ENCODE measurements around the gene LHX5. TPM values are rescaled to one million over a fixed set of nuclear protein-coding genes. Genes with fewer than 3 reads are reported as not detected.

The LHX5 gene
- total and polyA plus RNA-seq, 4 donors, result not detected

DNA sequence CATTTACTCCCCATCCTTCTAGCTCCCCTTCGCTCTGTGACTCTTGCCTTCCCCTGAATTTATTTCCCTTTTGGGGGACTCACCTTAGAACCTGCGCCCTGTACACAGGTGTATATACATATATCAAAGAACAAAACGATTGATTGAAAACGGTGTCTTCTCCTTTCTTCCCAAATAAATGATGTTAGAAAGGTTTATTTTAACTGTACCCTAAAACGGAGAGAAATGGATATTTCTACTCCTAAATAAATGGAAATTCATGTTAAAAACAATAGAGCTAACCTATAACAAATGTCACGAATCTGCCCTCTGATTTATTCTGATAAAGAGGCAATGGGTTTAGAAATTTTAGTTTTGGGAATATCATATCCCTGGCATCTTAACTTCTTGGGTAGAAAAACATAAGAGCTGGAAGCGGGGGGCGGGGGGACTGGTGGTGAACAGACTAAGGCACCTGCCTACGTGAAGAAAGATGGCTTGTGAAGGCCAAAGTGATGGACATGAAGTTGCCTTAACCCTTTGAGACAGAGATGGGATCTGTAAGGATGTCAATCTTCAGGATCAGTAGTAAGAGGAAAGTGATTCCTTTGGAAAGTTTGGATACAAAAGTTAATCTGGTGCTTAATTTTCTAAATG lies 8.8 kb upstream of the LHX5 start:
- Histone ChIP-seq H3K9ac (ENCODE audit: low read depth in 1 of 2, low read length in 2 of 2) (no peak overlapping the region), H3K9me3 (ENCODE audit: control insufficient read depth in 4 of 4, low read length in 3 of 4) (peaks cover 0 to 2% (median 0%) of the 10 kb centered on the region in 4 donors), H3K4me1 (ENCODE audit: control insufficient read depth in 4 of 4, insufficient read depth in 4 of 4, low read length in 3 of 4) (no peaks in the 10 kb centered on the region), H3K27me3 (ENCODE audit: control insufficient read depth in 4 of 4, insufficient read depth in 4 of 4, low read length in 3 of 4) (peaks cover 8 to 26% (median 12%) of the 10 kb centered on the region in 4 donors), H3K4me3 (ENCODE audit: low read depth in 1 of 3, low read length in 3 of 3) (no peak overlapping the region), H3K27ac (ENCODE audit: low read depth in 1 of 2, low read length in 2 of 2) (no peak overlapping the region), H3K36me3 (ENCODE audit: control insufficient read depth in 4 of 4, insufficient read depth in 3 of 4, low read depth in 1 of 4, low read length in 3 of 4) (no peaks in the 10 kb centered on the region)
- TF ChIP-seq, protein P1, sequence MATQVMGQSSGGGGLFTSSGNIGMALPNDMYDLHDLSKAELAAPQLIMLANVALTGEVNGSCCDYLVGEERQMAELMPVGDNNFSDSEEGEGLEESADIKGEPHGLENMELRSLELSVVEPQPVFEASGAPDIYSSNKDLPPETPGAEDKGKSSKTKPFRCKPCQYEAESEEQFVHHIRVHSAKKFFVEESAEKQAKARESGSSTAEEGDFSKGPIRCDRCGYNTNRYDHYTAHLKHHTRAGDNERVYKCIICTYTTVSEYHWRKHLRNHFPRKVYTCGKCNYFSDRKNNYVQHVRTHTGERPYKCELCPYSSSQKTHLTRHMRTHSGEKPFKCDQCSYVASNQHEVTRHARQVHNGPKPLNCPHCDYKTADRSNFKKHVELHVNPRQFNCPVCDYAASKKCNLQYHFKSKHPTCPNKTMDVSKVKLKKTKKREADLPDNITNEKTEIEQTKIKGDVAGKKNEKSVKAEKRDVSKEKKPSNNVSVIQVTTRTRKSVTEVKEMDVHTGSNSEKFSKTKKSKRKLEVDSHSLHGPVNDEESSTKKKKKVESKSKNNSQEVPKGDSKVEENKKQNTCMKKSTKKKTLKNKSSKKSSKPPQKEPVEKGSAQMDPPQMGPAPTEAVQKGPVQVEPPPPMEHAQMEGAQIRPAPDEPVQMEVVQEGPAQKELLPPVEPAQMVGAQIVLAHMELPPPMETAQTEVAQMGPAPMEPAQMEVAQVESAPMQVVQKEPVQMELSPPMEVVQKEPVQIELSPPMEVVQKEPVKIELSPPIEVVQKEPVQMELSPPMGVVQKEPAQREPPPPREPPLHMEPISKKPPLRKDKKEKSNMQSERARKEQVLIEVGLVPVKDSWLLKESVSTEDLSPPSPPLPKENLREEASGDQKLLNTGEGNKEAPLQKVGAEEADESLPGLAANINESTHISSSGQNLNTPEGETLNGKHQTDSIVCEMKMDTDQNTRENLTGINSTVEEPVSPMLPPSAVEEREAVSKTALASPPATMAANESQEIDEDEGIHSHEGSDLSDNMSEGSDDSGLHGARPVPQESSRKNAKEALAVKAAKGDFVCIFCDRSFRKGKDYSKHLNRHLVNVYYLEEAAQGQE (IDR thresholded peaks at IDR 0.05), result peak; percentile 84
- TF ChIP-seq, protein P2, sequence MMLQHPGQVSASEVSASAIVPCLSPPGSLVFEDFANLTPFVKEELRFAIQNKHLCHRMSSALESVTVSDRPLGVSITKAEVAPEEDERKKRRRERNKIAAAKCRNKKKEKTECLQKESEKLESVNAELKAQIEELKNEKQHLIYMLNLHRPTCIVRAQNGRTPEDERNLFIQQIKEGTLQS (IDR thresholded peaks at IDR 0.05), result no peak
- no peak for DNase-seq (ENCODE audit: low spot score)
- 19% methylated on average over 9 of the region's 9 CpGs for WGBS

DNA sequence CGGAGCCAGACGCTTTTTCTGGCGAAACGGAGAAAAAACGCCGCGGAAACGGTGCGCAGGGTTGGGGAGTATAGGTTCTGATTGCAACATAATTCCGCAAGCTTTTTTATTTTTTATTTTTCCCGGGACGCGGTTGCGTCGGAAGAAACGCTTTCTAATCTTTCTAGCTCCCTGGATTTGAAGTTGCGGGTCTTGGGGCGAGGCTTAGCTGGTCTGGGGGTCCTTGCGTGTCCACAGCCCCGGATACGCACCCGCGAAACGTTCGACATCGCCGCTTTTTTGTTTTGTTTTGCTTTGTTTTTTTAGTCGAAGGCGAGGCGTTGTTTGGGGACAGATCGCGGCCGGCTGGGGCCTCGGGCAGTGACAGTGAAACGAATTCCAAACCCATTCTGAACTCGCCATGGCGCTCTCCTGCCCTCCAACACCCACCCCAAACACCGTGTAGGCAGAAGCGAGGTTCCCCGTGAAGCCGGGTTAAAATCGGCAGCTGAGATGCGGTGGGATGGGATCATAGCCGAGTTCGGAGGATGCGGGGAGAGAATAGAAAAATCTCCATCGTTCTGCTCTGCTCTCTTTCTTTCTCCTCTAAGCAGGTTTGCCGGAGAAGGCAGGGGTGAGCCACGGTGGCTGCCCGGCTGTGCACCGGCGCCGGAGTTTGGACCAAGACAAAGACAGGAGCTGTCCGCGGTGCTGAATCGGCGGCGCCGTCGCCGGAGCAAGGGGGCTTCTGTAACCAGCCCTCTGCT lies 8.1 kb upstream of the LHX5 start:
- no peak overlapping the region for H3K4me3 ChIP-seq (ENCODE audit: low read depth in 1 of 3, low read length in 3 of 3)
- 7% methylated on average over 61 of the region's 61 CpGs for WGBS
- H3K36me3 ChIP-seq (ENCODE audit: control insufficient read depth in 4 of 4, insufficient read depth in 3 of 4, low read depth in 1 of 4, low read length in 3 of 4), result no peaks in the 10 kb centered on the region
- no peaks in the 10 kb centered on the region for H3K4me1 ChIP-seq (ENCODE audit: control insufficient read depth in 4 of 4, insufficient read depth in 4 of 4, low read length in 3 of 4)
- H3K27me3 ChIP-seq (ENCODE audit: control insufficient read depth in 4 of 4, insufficient read depth in 4 of 4, low read length in 3 of 4), result peaks cover 7 to 26% (median 15%) of the 10 kb centered on the region in 4 donors
- TF ChIP-seq HNF4A (conservative IDR thresholded peaks at IDR 0.05), result peak in 1 of 2 donors; percentile 23
- TF ChIP-seq RXRA (IDR thresholded peaks at IDR 0.05), result no peak
- no peak for TF ChIP-seq JUND (IDR thresholded peaks at IDR 0.05)
- TF ChIP-seq, protein P3, sequence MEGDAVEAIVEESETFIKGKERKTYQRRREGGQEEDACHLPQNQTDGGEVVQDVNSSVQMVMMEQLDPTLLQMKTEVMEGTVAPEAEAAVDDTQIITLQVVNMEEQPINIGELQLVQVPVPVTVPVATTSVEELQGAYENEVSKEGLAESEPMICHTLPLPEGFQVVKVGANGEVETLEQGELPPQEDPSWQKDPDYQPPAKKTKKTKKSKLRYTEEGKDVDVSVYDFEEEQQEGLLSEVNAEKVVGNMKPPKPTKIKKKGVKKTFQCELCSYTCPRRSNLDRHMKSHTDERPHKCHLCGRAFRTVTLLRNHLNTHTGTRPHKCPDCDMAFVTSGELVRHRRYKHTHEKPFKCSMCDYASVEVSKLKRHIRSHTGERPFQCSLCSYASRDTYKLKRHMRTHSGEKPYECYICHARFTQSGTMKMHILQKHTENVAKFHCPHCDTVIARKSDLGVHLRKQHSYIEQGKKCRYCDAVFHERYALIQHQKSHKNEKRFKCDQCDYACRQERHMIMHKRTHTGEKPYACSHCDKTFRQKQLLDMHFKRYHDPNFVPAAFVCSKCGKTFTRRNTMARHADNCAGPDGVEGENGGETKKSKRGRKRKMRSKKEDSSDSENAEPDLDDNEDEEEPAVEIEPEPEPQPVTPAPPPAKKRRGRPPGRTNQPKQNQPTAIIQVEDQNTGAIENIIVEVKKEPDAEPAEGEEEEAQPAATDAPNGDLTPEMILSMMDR (IDR thresholded peaks at IDR 0.05; ENCODE audit: low read depth, low read length, missing input control), result no peak
- TF ChIP-seq, protein P1 (IDR thresholded peaks at IDR 0.05), result peak; percentile 100
- TF ChIP-seq, protein P4, sequence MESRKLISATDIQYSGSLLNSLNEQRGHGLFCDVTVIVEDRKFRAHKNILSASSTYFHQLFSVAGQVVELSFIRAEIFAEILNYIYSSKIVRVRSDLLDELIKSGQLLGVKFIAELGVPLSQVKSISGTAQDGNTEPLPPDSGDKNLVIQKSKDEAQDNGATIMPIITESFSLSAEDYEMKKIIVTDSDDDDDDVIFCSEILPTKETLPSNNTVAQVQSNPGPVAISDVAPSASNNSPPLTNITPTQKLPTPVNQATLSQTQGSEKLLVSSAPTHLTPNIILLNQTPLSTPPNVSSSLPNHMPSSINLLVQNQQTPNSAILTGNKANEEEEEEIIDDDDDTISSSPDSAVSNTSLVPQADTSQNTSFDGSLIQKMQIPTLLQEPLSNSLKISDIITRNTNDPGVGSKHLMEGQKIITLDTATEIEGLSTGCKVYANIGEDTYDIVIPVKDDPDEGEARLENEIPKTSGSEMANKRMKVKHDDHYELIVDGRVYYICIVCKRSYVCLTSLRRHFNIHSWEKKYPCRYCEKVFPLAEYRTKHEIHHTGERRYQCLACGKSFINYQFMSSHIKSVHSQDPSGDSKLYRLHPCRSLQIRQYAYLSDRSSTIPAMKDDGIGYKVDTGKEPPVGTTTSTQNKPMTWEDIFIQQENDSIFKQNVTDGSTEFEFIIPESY (IDR thresholded peaks at IDR 0.05), result no peak
- TF ChIP-seq FOXA2 (IDR thresholded peaks at IDR 0.05), result no peak
- H3K9ac ChIP-seq (ENCODE audit: low read depth in 1 of 2, low read length in 2 of 2), result no peak overlapping the region
- DNase-seq (ENCODE audit: low spot score), result peak; percentile 68
- peaks cover 0 to 2% (median 0%) of the 10 kb centered on the region in 4 donors for H3K9me3 ChIP-seq (ENCODE audit: control insufficient read depth in 4 of 4, low read length in 3 of 4)
- H3K27ac ChIP-seq (ENCODE audit: low read depth in 1 of 2, low read length in 2 of 2), result no peak overlapping the region
